ENCODE results near the gene G0S2.

Gene G0S2

GRCh38 chr1:209720326-209720725 lies 45.1 kb downstream of the G0S2 start:
- DNase-seq (ENCODE audit: low spot score) = no peak

DNA sequence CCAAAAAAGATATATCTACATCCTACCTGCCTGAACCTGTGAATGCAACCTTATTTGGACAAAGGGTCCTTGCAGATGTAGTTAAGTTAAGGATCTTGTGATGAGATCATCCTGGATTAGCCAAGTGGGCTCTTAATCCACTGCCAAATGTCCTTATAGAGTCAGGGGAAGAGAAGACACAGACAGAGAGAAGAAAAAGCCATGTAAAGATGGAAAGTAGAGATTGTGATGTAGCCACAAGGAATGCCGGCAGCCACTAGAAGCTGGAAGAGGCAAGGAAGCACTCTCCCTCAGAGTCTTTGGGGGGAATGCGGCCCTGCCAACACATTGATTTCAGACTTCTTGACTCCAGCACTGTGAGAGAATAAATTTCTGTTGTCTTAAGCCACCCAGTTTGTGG lies 45.6 kb downstream of the G0S2 start:
- no peak for DNase-seq (ENCODE audit: low spot score)

GRCh38 chr1:209721323-209721722 lies 46.1 kb downstream of the G0S2 start:
- DNase-seq (ENCODE audit: low spot score) = no peak

DNA sequence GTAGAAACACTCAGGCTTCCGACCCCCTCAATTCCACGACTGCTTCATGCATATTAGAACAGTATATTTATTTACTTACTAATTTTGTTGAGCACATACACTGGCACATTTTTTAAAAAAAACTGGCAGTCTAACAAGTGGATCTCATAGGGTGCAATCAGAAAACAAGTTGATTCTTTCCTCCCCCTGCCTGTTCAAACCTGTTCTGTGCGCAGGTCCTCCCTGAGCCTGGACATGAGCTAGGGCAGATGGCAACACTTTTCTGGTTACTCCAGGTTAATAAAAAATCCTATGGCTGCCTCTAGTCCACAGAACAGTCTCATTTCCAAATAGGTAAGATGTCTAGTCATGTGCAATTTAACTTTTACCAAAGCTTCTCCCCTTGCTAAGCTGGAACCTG lies 48.1 kb downstream of the G0S2 start:
- no peak for DNase-seq (ENCODE audit: low spot score)

DNA sequence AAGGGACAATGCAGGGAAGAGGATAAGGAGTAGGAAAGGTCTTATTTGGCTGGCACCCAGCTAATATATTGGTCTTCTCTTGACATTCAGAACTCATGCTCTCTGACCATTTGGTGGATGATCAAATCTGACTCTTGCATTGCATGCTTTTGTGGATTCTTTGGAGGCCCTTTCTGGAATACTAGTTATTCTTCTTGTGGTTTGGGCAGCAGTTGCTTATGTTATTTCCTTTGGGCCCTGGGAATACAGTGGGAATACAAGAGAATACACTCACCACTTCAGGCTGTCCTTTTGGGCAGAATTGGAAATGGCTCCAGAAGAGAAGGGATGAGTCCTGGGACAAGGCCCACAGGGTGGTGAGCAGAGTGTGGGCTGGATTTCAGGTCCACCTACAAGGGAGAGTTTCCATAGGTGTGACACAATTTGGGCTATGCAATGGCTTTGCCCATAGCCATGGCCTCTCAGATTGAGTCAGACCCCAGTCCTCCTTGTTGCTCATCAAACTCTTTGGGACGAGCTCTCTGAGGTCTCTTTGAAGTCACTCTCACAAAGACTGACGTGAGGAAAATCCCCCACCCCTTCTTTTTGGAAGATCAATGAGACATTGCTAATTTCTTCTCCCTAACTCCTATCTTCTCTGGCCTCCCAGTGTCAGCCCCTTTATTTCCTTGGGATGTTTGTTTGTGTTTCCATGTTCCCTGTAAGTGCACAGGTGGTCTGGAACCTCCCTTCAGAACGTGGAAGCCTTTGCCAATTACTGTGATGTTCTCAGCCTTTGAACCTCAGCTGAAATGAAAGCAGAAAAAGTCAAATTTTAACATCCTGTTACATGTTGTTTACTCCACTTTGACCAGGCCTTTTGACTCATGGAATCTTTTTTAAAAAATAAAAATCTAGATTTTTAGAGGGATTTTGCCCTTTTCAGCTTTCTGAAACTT lies 48.8 kb downstream of the G0S2 start:
- no peak for DNase-seq (ENCODE audit: low spot score)
